RWPE1 (cell line): ENCODE data around the gene SORBS1.

Experiments
- CTCF ChIA-PET: fragments of 350-600 bp; sonication (Branson Sonifier 250); formaldehyde crosslinking; extraction: SDS; loops from one replicate; lab custom pipeline; 2021; lab: Yijun Ruan, JAX
- POLR2A ChIA-PET: fragments of 400-600 bp; formaldehyde crosslinking; extraction: SDS; loops from one replicate; lab custom pipeline; 2020; ENCODE audit warnings: antibody characterized with exemption; ENCODE audit not compliant: low non-redundant PET; lab: Yijun Ruan, JAX
- DNase-seq: peaks from one replicate; pipeline ENCODE4 v3.0.0; 2012; ENCODE audit warnings: low spot score
- H3K27ac ChIP-seq: fragments of 450-650 bp; 2 replicates; pipeline ENCODE4 v1.5.1; 2017
- TF ChIP-seq, protein P1 (sequence below): fragments of 450-650 bp; conservative IDR thresholded peaks from 2 replicates; pipeline ENCODE4 v1.5.1; 2017; ENCODE audit warnings: low read depth, mild to moderate bottlenecking

Gene SORBS1

DNA sequence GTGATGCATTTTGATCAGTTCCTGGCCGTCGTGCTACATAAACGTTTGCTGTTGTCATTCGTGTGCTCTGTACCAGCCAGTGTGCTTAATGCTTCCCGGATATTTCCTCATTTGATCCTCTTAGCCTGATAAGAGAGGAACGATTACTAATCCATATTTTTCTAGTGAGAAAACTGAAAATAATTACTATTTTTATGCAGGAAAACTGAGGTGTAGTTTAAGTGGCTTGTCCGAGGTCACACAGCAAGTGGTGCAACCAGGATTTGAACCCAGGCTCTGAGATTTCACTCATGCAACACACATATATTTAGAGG, 650 bp upstream of the SORBS1 start:
- ChIA-PET CTCF (interaction anchor here (1.9 kb wide), 1 partner anchor 131 kb away, joined by 6 read pairs; no protein-coding TSS in a partner anchor), POLR2A (no interaction called here)
- H3K27ac ChIP-seq = no peak overlapping the region
- TF ChIP-seq, protein P1, sequence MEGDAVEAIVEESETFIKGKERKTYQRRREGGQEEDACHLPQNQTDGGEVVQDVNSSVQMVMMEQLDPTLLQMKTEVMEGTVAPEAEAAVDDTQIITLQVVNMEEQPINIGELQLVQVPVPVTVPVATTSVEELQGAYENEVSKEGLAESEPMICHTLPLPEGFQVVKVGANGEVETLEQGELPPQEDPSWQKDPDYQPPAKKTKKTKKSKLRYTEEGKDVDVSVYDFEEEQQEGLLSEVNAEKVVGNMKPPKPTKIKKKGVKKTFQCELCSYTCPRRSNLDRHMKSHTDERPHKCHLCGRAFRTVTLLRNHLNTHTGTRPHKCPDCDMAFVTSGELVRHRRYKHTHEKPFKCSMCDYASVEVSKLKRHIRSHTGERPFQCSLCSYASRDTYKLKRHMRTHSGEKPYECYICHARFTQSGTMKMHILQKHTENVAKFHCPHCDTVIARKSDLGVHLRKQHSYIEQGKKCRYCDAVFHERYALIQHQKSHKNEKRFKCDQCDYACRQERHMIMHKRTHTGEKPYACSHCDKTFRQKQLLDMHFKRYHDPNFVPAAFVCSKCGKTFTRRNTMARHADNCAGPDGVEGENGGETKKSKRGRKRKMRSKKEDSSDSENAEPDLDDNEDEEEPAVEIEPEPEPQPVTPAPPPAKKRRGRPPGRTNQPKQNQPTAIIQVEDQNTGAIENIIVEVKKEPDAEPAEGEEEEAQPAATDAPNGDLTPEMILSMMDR = no peak
- no peak for DNase-seq

- ChIA-PET POLR2A (no interaction called here), CTCF (interaction anchor here (0.6 to 0.7 kb wide), 2 partner anchors 23 to 376 kb away, joined by 3 read pairs; no protein-coding TSS in a partner anchor)
- TF ChIP-seq, protein P1 = no peak
- H3K27ac ChIP-seq = peak overlapping the region; percentile 62
- DNase-seq = peak; percentile 53
Observed at GRCh38 chr10:95560278-95561176, 644 bp downstream of the SORBS1 start.

- H3K27ac ChIP-seq = no peak overlapping the region
- CTCF ChIA-PET = interaction anchor here (0.7 to 1.5 kb wide), 2 partner anchors 22 to 130 kb away, joined by 3 to 7 read pairs; no protein-coding TSS in a partner anchor
- TF ChIP-seq, protein P1 = no peak
- no peak for DNase-seq
- POLR2A ChIA-PET = no interaction called here
Observed at GRCh38 chr10:95559896-95560277, 1.3 kb downstream of the SORBS1 start.

- ChIA-PET CTCF (interaction anchor here (1.5 kb wide), 1 partner anchor 129 kb away, joined by 7 read pairs; no protein-coding TSS in a partner anchor), POLR2A (no interaction called here)
- no peak for DNase-seq
- TF ChIP-seq, protein P1 = no peak
- H3K27ac ChIP-seq = no peak overlapping the region
Observed at GRCh38 chr10:95559471-95559870, 1.7 kb downstream of the SORBS1 start.

DNA sequence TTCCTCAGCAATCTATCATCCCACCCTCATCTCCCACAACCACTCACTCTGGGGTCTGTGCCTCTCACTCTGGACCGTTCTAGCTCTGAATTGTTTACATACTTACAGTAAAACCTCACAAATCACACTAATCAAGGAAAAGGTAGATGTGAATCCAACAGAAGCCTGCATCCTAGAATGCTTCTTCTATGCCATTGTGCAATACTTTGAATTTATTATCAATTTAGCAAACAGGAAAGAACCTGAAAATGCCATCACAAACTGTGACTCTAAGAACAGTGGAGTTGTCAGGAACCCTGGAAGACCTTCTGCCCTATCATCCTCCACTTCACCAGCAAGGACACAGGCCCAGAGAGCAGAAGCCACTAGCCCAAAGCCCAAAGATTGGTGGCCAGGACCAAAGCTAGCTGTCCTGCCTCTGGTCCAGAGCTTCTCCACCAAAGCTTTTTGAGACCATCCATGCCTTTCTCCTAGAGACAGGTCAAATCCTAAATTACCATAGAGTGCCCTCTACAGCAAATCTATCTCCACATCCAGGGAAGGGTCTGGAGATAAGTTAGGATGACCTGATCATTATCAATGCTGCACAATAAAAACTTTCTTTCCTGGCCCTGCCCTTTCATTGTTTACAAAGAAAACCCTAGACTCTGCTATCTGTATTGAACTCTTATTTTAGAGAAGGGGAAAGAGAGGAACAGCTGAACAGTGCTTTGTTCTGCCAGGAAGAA, 2.4 kb downstream of the SORBS1 start:
- TF ChIP-seq, protein P1 = no peak
- CTCF ChIA-PET = interaction anchor here (0.5 to 1.5 kb wide), 4 partner anchors 21 to 198 kb away, joined by 3 to 7 read pairs (median 3); no protein-coding TSS in a partner anchor
- DNase-seq = no peak
- H3K27ac ChIP-seq = no peak overlapping the region
- POLR2A ChIA-PET = no interaction called here

DNA sequence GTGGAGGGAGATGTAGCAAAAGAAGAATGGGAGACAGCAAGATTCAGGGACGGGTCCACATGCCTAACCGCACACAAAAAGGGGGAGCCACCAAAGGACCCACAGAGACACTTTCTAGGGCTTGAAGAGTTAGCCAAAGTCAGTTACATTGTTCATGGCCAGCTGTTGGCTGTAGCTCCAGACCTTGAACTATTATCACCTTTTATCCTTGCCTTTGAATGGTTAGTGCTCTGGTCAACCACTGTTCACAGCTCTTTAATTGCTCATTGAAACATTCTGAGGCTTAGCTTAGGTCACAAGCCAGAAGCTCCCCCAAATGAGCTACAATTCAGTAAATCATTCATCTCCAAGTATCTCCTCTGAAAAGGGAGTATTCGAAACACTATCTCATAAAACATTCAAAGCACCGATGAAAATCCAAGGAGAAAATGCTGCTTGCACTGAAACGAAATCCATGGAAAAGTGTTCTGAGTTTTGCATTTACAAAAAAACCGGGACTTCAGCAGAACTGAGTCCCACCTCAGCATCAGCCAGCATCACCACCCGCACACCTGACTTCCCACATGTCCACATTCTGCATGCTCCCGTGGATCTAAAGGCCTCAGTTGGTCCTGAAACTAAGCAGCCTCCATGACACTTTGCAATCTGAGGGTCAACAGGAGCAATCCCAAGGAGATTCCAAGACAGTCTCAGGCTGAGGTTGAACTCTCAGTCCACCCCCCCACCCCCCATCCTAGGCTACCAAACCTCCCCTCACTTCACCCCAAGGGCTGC, 4.0 kb downstream of the SORBS1 start:
- no peak overlapping the region for H3K27ac ChIP-seq
- DNase-seq = no peak
- TF ChIP-seq, protein P1 = no peak
- ChIA-PET CTCF (interaction anchor here (0.6 kb wide), 1 partner anchor 43 kb away, joined by 4 read pairs; no protein-coding TSS in a partner anchor), POLR2A (no interaction called here)
